ENCODE results near the gene RGL1. TPM values are rescaled to one million over a fixed set of nuclear protein-coding genes. Genes with fewer than 3 reads are reported as not detected.

The RGL1 gene
- total RNA-seq, 1 experiment from 2014 or later: 1.3 TPM

DNA sequence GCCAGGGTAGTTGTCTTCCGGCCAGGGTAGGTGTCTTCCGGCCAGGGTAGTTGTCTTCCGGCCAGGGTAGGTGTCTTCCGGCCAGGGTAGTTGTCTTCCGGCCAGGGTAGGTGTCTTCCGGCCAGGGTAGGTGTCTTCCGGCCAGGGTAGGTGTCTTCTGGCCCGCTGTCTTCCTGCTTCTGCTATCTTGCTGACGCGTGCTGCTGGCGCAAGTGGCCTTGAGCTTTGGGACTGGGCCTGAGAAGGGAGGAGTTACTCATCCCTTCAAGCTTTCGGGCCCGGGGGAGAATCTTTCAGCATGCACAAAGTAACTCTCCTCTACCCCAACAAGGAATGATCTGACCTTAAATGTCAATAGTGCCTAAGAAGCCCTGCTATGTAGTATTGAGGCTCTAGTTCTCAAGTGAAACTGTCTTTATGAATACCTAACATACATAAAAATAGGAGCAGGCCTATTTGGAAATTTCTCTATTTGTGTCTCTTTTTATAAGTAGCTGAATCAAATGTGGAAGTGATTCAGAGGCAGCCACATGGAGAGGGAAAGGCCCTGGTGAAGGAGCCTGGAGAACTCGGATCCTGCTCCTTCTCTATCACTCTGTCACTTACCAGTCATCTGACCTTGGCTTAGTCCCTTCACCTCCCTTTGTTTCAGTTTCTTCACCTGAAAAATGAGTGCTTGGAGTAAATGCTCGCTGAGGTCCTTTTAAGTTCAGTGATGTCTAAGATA lies 65.6 kb downstream of the RGL1 start (continued):
- TF ChIP-seq SRF (IDR thresholded peaks at IDR 0.05; ENCODE audit: low read depth) (no peak), REST (IDR thresholded peaks at IDR 0.05; ENCODE audit: low read depth) (no peak), FOSL1 (IDR thresholded peaks at IDR 0.05; ENCODE audit: low read depth) (no peak), SP1 (IDR thresholded peaks at IDR 0.05; ENCODE audit: low read depth) (no peak)

DNA sequence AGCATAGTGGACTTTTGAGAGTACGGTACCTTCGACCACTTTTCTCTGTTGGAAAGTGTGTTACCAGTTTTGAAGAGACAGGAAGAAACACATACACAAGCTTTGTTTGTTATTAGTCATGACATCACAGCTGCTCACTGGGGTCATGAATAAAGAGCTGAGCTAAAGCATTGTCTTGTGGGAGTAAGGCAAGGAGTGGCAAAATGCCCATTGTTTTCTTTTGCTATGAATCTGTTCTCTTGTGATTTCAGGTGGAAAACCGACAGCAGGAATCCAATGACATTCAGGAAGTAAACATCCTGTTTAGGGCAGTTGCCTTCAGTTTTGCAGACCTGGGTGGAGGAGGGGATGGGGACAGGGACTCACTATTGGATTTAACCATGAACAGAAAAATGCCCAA lies 66.2 kb downstream of the RGL1 start:
- no peaks in the 10 kb centered on the region for H3K27me3 ChIP-seq (ENCODE audit: insufficient read depth, low read length)
- intact Hi-C loops (cut with micrococcal nuclease): no loop called here
- H3K4me2 ChIP-seq (ENCODE audit: low read length): peak overlapping the region; percentile 17; the same call in 1 of the 2 replicates
- ChIA-PET CTCF (no interaction called here), RAD21 (ENCODE audit: low non-redundant PET in 1 of 2, low total read pairs in 2 of 2, uncharacterized antibody in 2 of 2, unreplicated experiment in 2 of 2) (no interaction called here), POLR2A (no interaction called here)
- no peak for ATAC-seq
- H2AFZ ChIP-seq (ENCODE audit: low read depth, low read length, poor library complexity, severe bottlenecking): no peak overlapping the region
- H3K4me3 ChIP-seq (replicated peaks in 1 of 2; ENCODE audit: low read depth in 1 of 2, low read length in 2 of 2): no peak overlapping the region
- BruUV-seq (replicated peaks): no TSS peak
- no peaks in the 10 kb centered on the region for H3K79me2 ChIP-seq (ENCODE audit: insufficient read depth, low read length)
- peaks cover 2 to 7% of the 10 kb centered on the region in 2 experiments; a peak in 2 of 4 replicates for H3K4me1 ChIP-seq (ENCODE audit: control insufficient read depth in 1 of 2, insufficient read depth in 2 of 2, low read length in 2 of 2)
- H4K20me1 ChIP-seq (ENCODE audit: insufficient read depth): no peaks in the 10 kb centered on the region
- H3K9me3 ChIP-seq (ENCODE audit: control insufficient read depth in 1 of 2, insufficient read depth in 1 of 2, low read depth in 1 of 2, low read length in 2 of 2): no peaks in the 10 kb centered on the region
- peak; percentile 12 for DNase-seq (ENCODE audit: low read depth, low spot score)
- H3K9ac ChIP-seq (ENCODE audit: low read length): no peak overlapping the region
- no peaks in the 10 kb centered on the region for H3K36me3 ChIP-seq (ENCODE audit: control insufficient read depth in 1 of 2, insufficient read depth in 2 of 2, low read length in 2 of 2)
- no peak overlapping the region for H3K27ac ChIP-seq (ENCODE audit: low read depth, low read length)
- H3K9me2 ChIP-seq (ENCODE audit: insufficient read depth): no peaks in the 10 kb centered on the region
- TF ChIP-seq ELF1 (IDR thresholded peaks at IDR 0.05; ENCODE audit: borderline replicate concordance, low read depth): no peak
- TF ChIP-seq REST (IDR thresholded peaks at IDR 0.05; ENCODE audit: low read depth): no peak
- TF ChIP-seq FOSL1 (IDR thresholded peaks at IDR 0.05; ENCODE audit: low read depth): no peak
- no peak for TF ChIP-seq YY1 (IDR thresholded peaks at IDR 0.05; ENCODE audit: extremely low read depth, insufficient replicate concordance, low read depth, low read length)
- no peak for TF ChIP-seq JUND (IDR thresholded peaks at IDR 0.05)
- no peak for TF ChIP-seq ZFX (IDR thresholded peaks at IDR 0.05)
- no peak for TF ChIP-seq POLR2A (IDR thresholded peaks at IDR 0.05; ENCODE audit: borderline replicate concordance, extremely low read depth, insufficient read depth, insufficient read length)
- no peak for TF ChIP-seq CBX3 (IDR thresholded peaks at IDR 0.05; ENCODE audit: low read depth)
- TF ChIP-seq EGR1 (IDR thresholded peaks at IDR 0.05; ENCODE audit: low read depth): no peak
- no peak for TF ChIP-seq EZH2 (IDR thresholded peaks at IDR 0.05)
- TF ChIP-seq CTCF (IDR thresholded peaks at IDR 0.05 in 2 of 3, conservative IDR thresholded peaks at IDR 0.05 in 1 of 3; ENCODE audit: borderline replicate concordance in 1 of 3, insufficient read depth in 1 of 3, low read depth in 2 of 3, low read length in 2 of 3): no peak
